ENCODE measurements around the gene DEGS2.

The DEGS2 gene

GRCh38 chr14:100109594-100109955, 49.9 kb downstream of the DEGS2 start:
- no peak for DNase-seq

- no peak for DNase-seq
These were observed 50.4 kb downstream of the DEGS2 start for GRCh38 chr14:100108840-100109593.

GRCh38 chr14:100108042-100108825, 51.2 kb downstream of the DEGS2 start:
- peak; percentile 63 for DNase-seq

GRCh38 chr14:100107236-100107635, 52.2 kb downstream of the DEGS2 start:
- no peak for DNase-seq

- peak; percentile 31 for DNase-seq
These were observed 53.0 kb downstream of the DEGS2 start for GRCh38 chr14:100106250-100107112.

GRCh38 chr14:100105357-100106169, 53.9 kb downstream of the DEGS2 start:
- DNase-seq = peak; percentile 56

GRCh38 chr14:100104523-100105300, 54.7 kb downstream of the DEGS2 start:
- no peak for DNase-seq

- DNase-seq = no peak
These were observed 55.5 kb downstream of the DEGS2 start for GRCh38 chr14:100104006-100104352.

GRCh38 chr14:100103250-100104005, 56.0 kb downstream of the DEGS2 start:
- DNase-seq = no peak

- DNase-seq = no peak
These were observed 57.2 kb downstream of the DEGS2 start for GRCh38 chr14:100102156-100102785.

GRCh38 chr14:100100032-100100703, 59.3 kb downstream of the DEGS2 start:
- no peak for DNase-seq

- no peak for DNase-seq
These were observed 61.3 kb downstream of the DEGS2 start for GRCh38 chr14:100098171-100098570.

GRCh38 chr14:100096656-100097055, 62.8 kb downstream of the DEGS2 start:
- no peak for DNase-seq

Data from GDM1 (cell line).